ENCODE measurements around the gene ZNF408.

The ZNF408 gene

GRCh38 chr11:46674463-46675287 lies 26.2 kb upstream of the ZNF408 start:
- in situ Hi-C loops (cut with MboI; ENCODE audit: low sequenced_read_pairs, unreplicated experiment): no loop called here
- no peak for TF ChIP-seq CTCF (IDR thresholded peaks at IDR 0.05; ENCODE audit: borderline replicate concordance, control extremely low read depth, extremely low read depth, insufficient read depth, missing control alignments)
- DNase-seq (ENCODE audit: low spot score): peak; percentile 45

DNA sequence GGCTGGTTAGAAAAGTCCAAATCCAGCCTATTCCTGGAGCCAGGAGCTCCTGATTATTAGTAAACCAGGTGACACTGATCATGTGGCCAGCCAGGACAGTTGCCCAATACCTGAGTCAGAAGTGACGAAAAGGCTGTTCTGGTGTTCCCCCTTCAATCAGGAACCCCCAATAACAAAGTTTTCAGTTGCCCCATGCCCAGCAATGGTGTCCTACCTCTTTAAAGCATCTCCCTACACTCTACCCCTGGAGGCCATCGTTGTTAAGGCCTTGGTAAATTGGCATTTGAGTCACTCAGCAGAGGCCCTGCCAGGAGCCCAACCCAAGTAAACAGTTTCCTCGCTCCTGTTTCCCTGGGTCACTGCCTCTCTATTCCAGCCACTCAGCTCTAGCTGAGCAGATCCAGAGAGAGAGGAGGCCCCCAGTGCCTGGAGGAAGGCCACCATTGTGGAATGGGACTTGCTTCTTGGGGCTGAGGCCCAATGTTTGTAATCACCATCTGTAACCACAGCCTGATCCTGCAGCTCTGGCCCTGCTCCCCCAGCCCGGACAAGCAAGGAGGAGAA lies 25.5 kb upstream of the ZNF408 start:
- peak; percentile 34 for DNase-seq (ENCODE audit: low spot score)
- TF ChIP-seq CTCF (IDR thresholded peaks at IDR 0.05; ENCODE audit: borderline replicate concordance, control extremely low read depth, extremely low read depth, insufficient read depth, missing control alignments): no peak
- in situ Hi-C loops (cut with MboI; ENCODE audit: low sequenced_read_pairs, unreplicated experiment): no loop called here

GRCh38 chr11:46675949-46676348 lies 24.9 kb upstream of the ZNF408 start:
- peak; percentile 19 for DNase-seq (ENCODE audit: low spot score)
- TF ChIP-seq CTCF (IDR thresholded peaks at IDR 0.05; ENCODE audit: borderline replicate concordance, control extremely low read depth, extremely low read depth, insufficient read depth, missing control alignments): no peak
- in situ Hi-C loops (cut with MboI; ENCODE audit: low sequenced_read_pairs, unreplicated experiment): no loop called here

- peak; percentile 25 for DNase-seq (ENCODE audit: low spot score)
- TF ChIP-seq CTCF (IDR thresholded peaks at IDR 0.05; ENCODE audit: borderline replicate concordance, control extremely low read depth, extremely low read depth, insufficient read depth, missing control alignments): no peak
- in situ Hi-C loops (cut with MboI; ENCODE audit: low sequenced_read_pairs, unreplicated experiment): no loop called here
Observed at GRCh38 chr11:46676436-46677158, 24.2 kb upstream of the ZNF408 start.

GRCh38 chr11:46677169-46677568 lies 23.7 kb upstream of the ZNF408 start:
- in situ Hi-C loops (cut with MboI; ENCODE audit: low sequenced_read_pairs, unreplicated experiment): no loop called here
- peak; percentile 34 for DNase-seq (ENCODE audit: low spot score)
- TF ChIP-seq CTCF (IDR thresholded peaks at IDR 0.05; ENCODE audit: borderline replicate concordance, control extremely low read depth, extremely low read depth, insufficient read depth, missing control alignments): no peak

- in situ Hi-C loops (cut with MboI; ENCODE audit: low sequenced_read_pairs, unreplicated experiment): no loop called here
- TF ChIP-seq CTCF (IDR thresholded peaks at IDR 0.05; ENCODE audit: borderline replicate concordance, control extremely low read depth, extremely low read depth, insufficient read depth, missing control alignments): no peak
- no peak for DNase-seq (ENCODE audit: low spot score)
Observed at GRCh38 chr11:46677991-46678740, 22.7 kb upstream of the ZNF408 start.
